ENCODE measurements around the gene CPEB4. TPM values are rescaled to one million over a fixed set of nuclear protein-coding genes. Genes with fewer than 3 reads are reported as not detected.

Gene CPEB4
- total and polyA plus RNA-seq, 10 donors = 2.3 to 107 (median 81.0) TPM

GRCh38 chr5:173910215-173910614 is 22.1 kb downstream of the CPEB4 start:
- H3K4me1 ChIP-seq = peaks cover 12 to 92% (median 52%) of the 10 kb centered on the region in 6 donors
- intact Hi-C loops (cut with DNase I; ENCODE audit: low total_unique reads) = no loop called here
- H3K4me3 ChIP-seq = no peak overlapping the region
- no peaks in the 10 kb centered on the region for H3K9me3 ChIP-seq
- peaks cover 0 to 50% (median 13%) of the 10 kb centered on the region in 6 donors for H3K36me3 ChIP-seq
- no peaks in the 10 kb centered on the region for H3K27me3 ChIP-seq (replicated peaks in 1 of 7)
- 77 to 92% (median 81%) methylated on average over 3 of the region's 3 CpGs for WGBS, 5 donors
- TF ChIP-seq POLR2A (IDR thresholded peaks at IDR 0.05) = no peak
- TF ChIP-seq CTCF (IDR thresholded peaks at IDR 0.05 in 8 of 11, conservative IDR thresholded peaks at IDR 0.05 in 3 of 11) = no peak
- no peak for TF ChIP-seq POLR2AphosphoS5 (IDR thresholded peaks at IDR 0.05)
- DNase-seq = no peak
- peak overlapping the region in 4 of 8 donors; percentile 66 to 86 (median 77) for H3K27ac ChIP-seq

- Histone ChIP-seq H3K27me3 (replicated peaks in 1 of 7) (no peaks in the 10 kb centered on the region), H3K27ac (peak overlapping the region in 2 of 8 donors; percentile 2 to 23), H3K9me3 (no peaks in the 10 kb centered on the region), H3K36me3 (peaks cover 0 to 48% (median 13%) of the 10 kb centered on the region in 6 donors), H3K4me1 (peaks cover 12 to 92% (median 56%) of the 10 kb centered on the region in 6 donors), H3K4me3 (no peak overlapping the region)
- intact Hi-C loops (cut with DNase I; ENCODE audit: low total_unique reads) = no loop called here
- TF ChIP-seq POLR2A (IDR thresholded peaks at IDR 0.05) (no peak), CTCF (IDR thresholded peaks at IDR 0.05 in 8 of 11, conservative IDR thresholded peaks at IDR 0.05 in 3 of 11) (no peak), POLR2AphosphoS5 (IDR thresholded peaks at IDR 0.05) (no peak)
- no peak for DNase-seq
Observed at GRCh38 chr5:173911623-173912022, 23.5 kb downstream of the CPEB4 start.

- Histone ChIP-seq H3K4me3 (no peak overlapping the region), H3K4me1 (peaks cover 5 to 92% (median 56%) of the 10 kb centered on the region in 6 donors), H3K27ac (peak overlapping the region in 5 of 8 donors; percentile 3 to 51 (median 39)), H3K36me3 (peaks cover 0 to 48% (median 13%) of the 10 kb centered on the region in 6 donors), H3K9me3 (no peaks in the 10 kb centered on the region), H3K27me3 (replicated peaks in 1 of 7) (no peaks in the 10 kb centered on the region)
- no peak for DNase-seq
- WGBS, 5 donors = 52 to 74% (median 64%) methylated on average over 4 of the region's 4 CpGs
- TF ChIP-seq POLR2A (IDR thresholded peaks at IDR 0.05) = no peak
- no peak for TF ChIP-seq POLR2AphosphoS5 (IDR thresholded peaks at IDR 0.05)
- TF ChIP-seq CTCF (IDR thresholded peaks at IDR 0.05 in 8 of 11, conservative IDR thresholded peaks at IDR 0.05 in 3 of 11) = no peak
- intact Hi-C loops (cut with DNase I; ENCODE audit: low total_unique reads) = no loop called here
Observed at GRCh38 chr5:173913686-173914321, 25.7 kb downstream of the CPEB4 start.

- 87 to 95% (median 92%) methylated on average over 7 of the region's 7 CpGs for WGBS, 5 donors
- H3K36me3 ChIP-seq = peaks cover 0 to 45% (median 13%) of the 10 kb centered on the region in 6 donors
- H3K27ac ChIP-seq = peak overlapping the region in 1 of 8 donors; percentile 19
- no peak for DNase-seq
- no peaks in the 10 kb centered on the region for H3K27me3 ChIP-seq (replicated peaks in 1 of 7)
- H3K4me1 ChIP-seq = peaks cover 11 to 92% (median 62%) of the 10 kb centered on the region in 6 donors
- no peak for TF ChIP-seq POLR2AphosphoS5 (IDR thresholded peaks at IDR 0.05)
- no peak overlapping the region for H3K4me3 ChIP-seq
- intact Hi-C loops (cut with DNase I; ENCODE audit: low total_unique reads) = no loop called here
- no peaks in the 10 kb centered on the region for H3K9me3 ChIP-seq
Observed at GRCh38 chr5:173915310-173916014, 27.3 kb downstream of the CPEB4 start.
